Keratinocyte (primary cell): ENCODE data around the gene YBX1. TPM values are rescaled to one million over a fixed set of nuclear protein-coding genes. Genes with fewer than 3 reads are reported as not detected.

ENCODE experiments used
- DNase-seq: peaks from one replicate; pipeline ENCODE4 v3.0.0-alpha.2; 2011; ENCODE audit warnings: low read depth, missing footprints, low spot score
- FAIRE-seq: peaks from 2 replicates; lab custom pipeline; 2011; peaks lifted over from hg19 to GRCh38; lab: Jason Lieb, UNC
- H2AFZ ChIP-seq: 2 replicates; pipeline ENCODE4 v1.6.0; 2012; ENCODE audit warnings: low read length, control low read depth, inconsistent platforms; ENCODE audit not compliant: control insufficient read depth
- H3K27ac ChIP-seq: 2 replicates; pipeline ENCODE4 v1.5.1; 2011; ENCODE audit warnings: low read length; ENCODE audit not compliant: control insufficient read depth, insufficient read depth
- H3K27me3 ChIP-seq: 3 replicates; pipeline ENCODE4 v1.6.0; 2011; ENCODE audit warnings: low read length; ENCODE audit not compliant: control insufficient read depth, insufficient read depth; ENCODE audit errors: extremely low read depth
- H3K36me3 ChIP-seq, 2 experiments: 2 replicates in 1 of 2; 3 replicates in 1 of 2; pipeline ENCODE4 v1.5.1; 2011; ENCODE audit warnings: low read length in 2 of 2, mild to moderate bottlenecking in 1 of 2; ENCODE audit not compliant: control insufficient read depth in 2 of 2, insufficient read depth in 2 of 2; ENCODE audit errors: extremely low read depth in 1 of 2
- H3K4me1 ChIP-seq: 3 replicates; pipeline ENCODE4 v1.5.1; 2011; ENCODE audit warnings: low read length; ENCODE audit not compliant: control insufficient read depth, insufficient read depth; ENCODE audit errors: extremely low read depth
- H3K4me2 ChIP-seq: 3 replicates; pipeline ENCODE4 v1.6.0; 2011; ENCODE audit warnings: low read depth, low read length; ENCODE audit not compliant: control insufficient read depth, insufficient read depth; ENCODE audit errors: extremely low read depth
- H3K4me3 ChIP-seq, 3 experiments: fragments of 200-600 bp in 1 of 3; sonication (generic) in 1 of 3; 2 replicates in 2 of 3; 3 replicates in 1 of 3; pipeline ENCODE4 v1.5.1; 2011 to 2016; ENCODE audit warnings: low read length in 3 of 3, mild to moderate bottlenecking in 3 of 3, control low read depth in 2 of 3, inconsistent platforms in 1 of 3, low read depth in 1 of 3, mixed read lengths in 1 of 3, mixed run types in 1 of 3, moderate library complexity in 1 of 3; ENCODE audit not compliant: control insufficient read depth in 2 of 3, insufficient read depth in 2 of 3; ENCODE audit errors: extremely low read depth in 1 of 3
- H3K79me2 ChIP-seq: 2 replicates; pipeline ENCODE4 v1.6.0; 2012; ENCODE audit warnings: low read length; ENCODE audit not compliant: control insufficient read depth, insufficient read depth
- H3K9ac ChIP-seq: 3 replicates; pipeline ENCODE4 v1.6.0; 2011; ENCODE audit warnings: low read length; ENCODE audit not compliant: control insufficient read depth, insufficient read depth; ENCODE audit errors: extremely low read depth
- H3K9me1 ChIP-seq: 3 replicates; pipeline ENCODE4 v1.6.0; 2011; ENCODE audit warnings: low read length; ENCODE audit not compliant: control insufficient read depth, insufficient read depth; ENCODE audit errors: extremely low read depth
- H3K9me3 ChIP-seq: 2 replicates; pipeline ENCODE4 v1.5.1; 2012; ENCODE audit warnings: low read depth, low read length; ENCODE audit not compliant: control insufficient read depth
- H4K20me1 ChIP-seq: 3 replicates; pipeline ENCODE4 v1.6.0; 2011; ENCODE audit warnings: low read length; ENCODE audit not compliant: control insufficient read depth, insufficient read depth; ENCODE audit errors: extremely low read depth
- EZH2 ChIP-seq: IDR thresholded peaks from one replicate; pipeline ENCODE4 v1.6.1; 2012; ENCODE audit warnings: inconsistent platforms, mild to moderate bottlenecking, low read length, moderate library complexity
- dilution Hi-C: fragments of 300-500 bp; cut with MboI; formaldehyde crosslinking; loops from one replicate; pipeline ENCODE4 v1.7.0; 2020; ENCODE audit warnings: low sequenced_read_pairs; ENCODE audit not compliant: extremely low pct_ligation_motif_present
- polyA plus RNA-seq, 5 experiments: library from polyadenylated mRNA; depleted of rRNA in 3 of 5; stranded (reverse) in 3 of 5; stranded (forward) in 1 of 5; unstranded in 1 of 5; fragments of >200 nt; gene quantifications; 1 replicate in 1 of 5; 2 replicates in 3 of 5; 3 replicates in 1 of 5; pipeline versions ENCODE4 v1.2.1 to v1.2.3, GENCODE V29; 2011 to 2012; ENCODE audit warnings: missing spikeins in 2 of 5, low read depth in 1 of 5, low replicate concordance in 1 of 5
- TF ChIP-seq, protein P1 (sequence below), 3 experiments: IDR thresholded peaks in 1 of 3; conservative IDR thresholded peaks in 1 of 3; optimal IDR thresholded peaks in 1 of 3; 2 replicates in 2 of 3; 3 replicates in 1 of 3; pipeline versions ENCODE3 to v1.5.1; 2011; ENCODE audit warnings: low read length in 3 of 3, mild to moderate bottlenecking in 3 of 3, moderate library complexity in 2 of 3, control low read depth in 1 of 3, inconsistent platforms in 1 of 3; ENCODE audit not compliant: insufficient read depth in 2 of 3; ENCODE audit errors: extremely low read depth in 1 of 3

YBX1 gene
- polyA plus RNA-seq, 1 donor (not counting 4 experiments of a cell fraction or from before 2014, with no cell fraction given): 1,066 TPM

DNA sequence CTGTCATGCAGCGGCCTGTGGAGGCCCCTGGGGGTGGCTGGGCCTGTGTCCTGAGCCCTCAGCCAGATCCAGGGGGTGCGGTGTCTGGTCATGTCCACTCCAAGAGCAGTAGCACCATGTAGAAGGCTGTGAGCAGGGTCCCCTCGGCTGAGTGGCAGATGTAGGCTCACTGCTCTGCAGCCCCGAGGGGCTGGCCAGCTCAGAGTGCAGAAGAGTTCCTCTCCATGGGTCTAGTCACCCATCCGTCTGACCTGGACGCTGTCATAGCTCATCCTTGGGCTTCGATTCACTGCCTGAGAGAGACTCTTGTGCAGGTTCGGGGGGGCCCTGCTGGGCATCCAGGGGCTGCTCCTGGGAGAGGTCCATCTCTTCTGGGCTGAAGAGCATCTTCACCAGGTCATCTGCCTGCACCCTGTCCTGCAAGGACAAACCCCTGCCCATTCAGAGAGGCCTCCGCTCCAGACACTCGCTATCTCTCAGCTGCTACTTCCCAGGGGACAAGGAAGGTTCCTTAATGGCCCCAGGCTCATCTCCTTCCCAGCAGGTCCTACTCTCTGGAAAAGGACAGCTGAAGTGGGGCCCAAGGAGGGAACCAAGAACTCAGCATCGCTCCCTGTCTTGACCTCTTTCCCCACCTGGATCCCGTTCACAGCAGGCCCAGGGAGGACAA, 64.4 kb downstream of the YBX1 start:
- no peak for TF ChIP-seq EZH2
- TF ChIP-seq, protein P1, sequence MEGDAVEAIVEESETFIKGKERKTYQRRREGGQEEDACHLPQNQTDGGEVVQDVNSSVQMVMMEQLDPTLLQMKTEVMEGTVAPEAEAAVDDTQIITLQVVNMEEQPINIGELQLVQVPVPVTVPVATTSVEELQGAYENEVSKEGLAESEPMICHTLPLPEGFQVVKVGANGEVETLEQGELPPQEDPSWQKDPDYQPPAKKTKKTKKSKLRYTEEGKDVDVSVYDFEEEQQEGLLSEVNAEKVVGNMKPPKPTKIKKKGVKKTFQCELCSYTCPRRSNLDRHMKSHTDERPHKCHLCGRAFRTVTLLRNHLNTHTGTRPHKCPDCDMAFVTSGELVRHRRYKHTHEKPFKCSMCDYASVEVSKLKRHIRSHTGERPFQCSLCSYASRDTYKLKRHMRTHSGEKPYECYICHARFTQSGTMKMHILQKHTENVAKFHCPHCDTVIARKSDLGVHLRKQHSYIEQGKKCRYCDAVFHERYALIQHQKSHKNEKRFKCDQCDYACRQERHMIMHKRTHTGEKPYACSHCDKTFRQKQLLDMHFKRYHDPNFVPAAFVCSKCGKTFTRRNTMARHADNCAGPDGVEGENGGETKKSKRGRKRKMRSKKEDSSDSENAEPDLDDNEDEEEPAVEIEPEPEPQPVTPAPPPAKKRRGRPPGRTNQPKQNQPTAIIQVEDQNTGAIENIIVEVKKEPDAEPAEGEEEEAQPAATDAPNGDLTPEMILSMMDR (optimal IDR thresholded peaks at IDR 0.05 in 1 of 3, IDR thresholded peaks at IDR 0.05 in 1 of 3, conservative IDR thresholded peaks at IDR 0.05 in 1 of 3; ENCODE audit: extremely low read depth in 1 of 3, insufficient read depth in 2 of 3, low read length in 3 of 3): no peak
- DNase-seq (no peak), FAIRE-seq (no peak)
- Histone ChIP-seq H3K36me3 (peaks cover 9 to 20% of the 10 kb centered on the region in 2 experiments), H3K9me1 (peaks cover 2% of the 10 kb centered on the region), H3K4me3 (no peak overlapping the region), H3K27ac (no peak overlapping the region), H3K27me3 (no peaks in the 10 kb centered on the region), H3K4me1 (peaks cover 23% of the 10 kb centered on the region), H3K9ac (no peak overlapping the region), H3K9me3 (no peaks in the 10 kb centered on the region), H3K79me2 (no peaks in the 10 kb centered on the region), H2AFZ (no peak overlapping the region), H3K4me2 (no peak overlapping the region), H4K20me1 (no peaks in the 10 kb centered on the region)
- dilution Hi-C loops: no loop called here

DNA sequence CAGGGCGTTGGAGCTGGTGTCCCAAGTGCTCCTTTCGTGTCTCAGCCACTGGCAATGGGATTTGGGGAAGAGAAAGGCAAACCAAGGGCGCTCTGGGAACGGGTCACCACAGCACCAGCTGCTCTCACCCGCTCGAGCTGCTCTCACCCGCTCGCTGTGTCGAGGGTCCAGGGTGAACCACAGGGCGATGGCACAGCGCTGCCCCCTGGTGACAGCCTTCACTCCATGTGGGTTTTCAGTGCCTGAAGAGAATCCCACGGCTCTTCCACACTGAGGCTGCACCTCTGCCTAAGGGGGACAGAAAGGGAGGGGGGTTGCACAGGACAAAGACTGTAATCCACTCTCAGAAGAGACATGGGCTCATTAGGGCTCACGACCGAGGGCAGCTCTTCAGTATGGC, 64.9 kb downstream of the YBX1 start:
- peaks cover 20% of the 10 kb centered on the region for H3K4me1 ChIP-seq
- H3K79me2 ChIP-seq: no peaks in the 10 kb centered on the region
- H3K9me1 ChIP-seq: no peaks in the 10 kb centered on the region
- no peak overlapping the region for H2AFZ ChIP-seq
- no peak overlapping the region for H3K4me2 ChIP-seq
- no peak overlapping the region for H3K4me3 ChIP-seq
- FAIRE-seq (no peak), DNase-seq (no peak)
- H3K27me3 ChIP-seq: no peaks in the 10 kb centered on the region
- TF ChIP-seq, protein P1 (optimal IDR thresholded peaks at IDR 0.05 in 1 of 3, IDR thresholded peaks at IDR 0.05 in 1 of 3, conservative IDR thresholded peaks at IDR 0.05 in 1 of 3; ENCODE audit: extremely low read depth in 1 of 3, insufficient read depth in 2 of 3, low read length in 3 of 3): peak; percentile 62 to 85 (median 74)
- no peak for TF ChIP-seq EZH2
- H3K9me3 ChIP-seq: no peaks in the 10 kb centered on the region
- H3K27ac ChIP-seq: no peak overlapping the region
- no peaks in the 10 kb centered on the region for H4K20me1 ChIP-seq
- H3K9ac ChIP-seq: no peak overlapping the region
- dilution Hi-C loops: no loop called here
- H3K36me3 ChIP-seq: peaks cover 14 to 26% of the 10 kb centered on the region in 2 experiments
